Cardiac fibroblast (primary cell): ENCODE data around the gene MLC1.

Experiments
- DNase-seq, 2 donors: peaks; one replicate each; pipeline versions ENCODE4 v3.0.0 to v3.0.0-alpha.2; 2010; ENCODE audit warnings: low read depth in 2 of 2
- H3K4me3 ChIP-seq, 2 donors: replicated peaks in 1 of 2; 1 replicate in 1 of 2; 2 replicates in 1 of 2; pipeline ENCODE4 v1.5.1; 2011; ENCODE audit warnings: low read depth in 2 of 2, low read length in 2 of 2, mild to moderate bottlenecking in 2 of 2, moderate library complexity in 1 of 2
- TF ChIP-seq, protein P1 (sequence below): IDR thresholded peaks from one replicate; pipeline ENCODE4 v1.5.1; 2011; ENCODE audit warnings: low read depth, mild to moderate bottlenecking, low read length, inconsistent platforms

Gene MLC1

DNA sequence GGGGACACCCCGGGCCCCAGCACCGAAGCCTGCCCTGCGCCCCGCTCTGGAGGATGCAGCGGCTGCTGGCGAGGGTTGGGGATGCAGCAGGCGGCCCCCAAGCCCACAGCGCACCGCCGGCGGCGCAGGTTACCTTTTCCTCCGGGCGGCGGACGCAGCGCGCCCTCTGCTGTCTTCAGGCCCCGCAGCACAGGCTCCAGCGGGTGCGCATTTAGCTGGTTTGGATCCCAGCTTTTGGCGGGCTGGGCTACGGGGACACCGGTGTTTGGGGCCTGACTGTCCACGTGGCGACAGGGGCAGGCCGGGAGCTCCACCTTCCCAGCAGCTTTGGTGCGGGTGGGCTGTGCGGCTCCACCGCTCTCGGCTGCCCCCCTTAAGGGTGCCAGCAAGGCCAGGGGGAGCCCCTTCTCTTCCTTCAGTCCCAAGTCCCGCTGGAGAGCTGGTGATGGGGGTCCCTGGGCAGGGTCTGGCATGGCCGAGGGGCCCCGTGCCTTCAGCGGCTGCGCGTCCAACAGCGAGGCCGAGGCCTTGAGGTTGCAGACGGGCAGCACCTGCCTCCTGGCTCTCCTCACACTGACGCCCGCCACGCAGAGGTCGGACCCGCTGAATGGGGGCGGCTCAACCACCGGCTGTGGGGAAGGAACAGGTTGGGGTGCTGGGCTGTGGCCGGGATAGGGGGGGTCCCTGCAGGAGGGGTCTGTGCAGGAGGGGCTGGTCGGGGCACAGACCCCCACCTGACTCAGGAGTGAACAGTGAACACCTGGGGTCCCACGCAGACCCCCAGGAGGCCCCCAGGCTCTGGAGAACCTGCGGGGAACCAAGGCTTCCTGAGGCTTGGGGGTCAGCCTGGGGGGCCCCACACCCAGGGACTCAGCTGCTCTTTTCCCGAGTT lies 54.7 kb downstream of the MLC1 start:
- no peak overlapping the region for H3K4me3 ChIP-seq
- TF ChIP-seq, protein P1, sequence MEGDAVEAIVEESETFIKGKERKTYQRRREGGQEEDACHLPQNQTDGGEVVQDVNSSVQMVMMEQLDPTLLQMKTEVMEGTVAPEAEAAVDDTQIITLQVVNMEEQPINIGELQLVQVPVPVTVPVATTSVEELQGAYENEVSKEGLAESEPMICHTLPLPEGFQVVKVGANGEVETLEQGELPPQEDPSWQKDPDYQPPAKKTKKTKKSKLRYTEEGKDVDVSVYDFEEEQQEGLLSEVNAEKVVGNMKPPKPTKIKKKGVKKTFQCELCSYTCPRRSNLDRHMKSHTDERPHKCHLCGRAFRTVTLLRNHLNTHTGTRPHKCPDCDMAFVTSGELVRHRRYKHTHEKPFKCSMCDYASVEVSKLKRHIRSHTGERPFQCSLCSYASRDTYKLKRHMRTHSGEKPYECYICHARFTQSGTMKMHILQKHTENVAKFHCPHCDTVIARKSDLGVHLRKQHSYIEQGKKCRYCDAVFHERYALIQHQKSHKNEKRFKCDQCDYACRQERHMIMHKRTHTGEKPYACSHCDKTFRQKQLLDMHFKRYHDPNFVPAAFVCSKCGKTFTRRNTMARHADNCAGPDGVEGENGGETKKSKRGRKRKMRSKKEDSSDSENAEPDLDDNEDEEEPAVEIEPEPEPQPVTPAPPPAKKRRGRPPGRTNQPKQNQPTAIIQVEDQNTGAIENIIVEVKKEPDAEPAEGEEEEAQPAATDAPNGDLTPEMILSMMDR, result peak; percentile 81

DNA sequence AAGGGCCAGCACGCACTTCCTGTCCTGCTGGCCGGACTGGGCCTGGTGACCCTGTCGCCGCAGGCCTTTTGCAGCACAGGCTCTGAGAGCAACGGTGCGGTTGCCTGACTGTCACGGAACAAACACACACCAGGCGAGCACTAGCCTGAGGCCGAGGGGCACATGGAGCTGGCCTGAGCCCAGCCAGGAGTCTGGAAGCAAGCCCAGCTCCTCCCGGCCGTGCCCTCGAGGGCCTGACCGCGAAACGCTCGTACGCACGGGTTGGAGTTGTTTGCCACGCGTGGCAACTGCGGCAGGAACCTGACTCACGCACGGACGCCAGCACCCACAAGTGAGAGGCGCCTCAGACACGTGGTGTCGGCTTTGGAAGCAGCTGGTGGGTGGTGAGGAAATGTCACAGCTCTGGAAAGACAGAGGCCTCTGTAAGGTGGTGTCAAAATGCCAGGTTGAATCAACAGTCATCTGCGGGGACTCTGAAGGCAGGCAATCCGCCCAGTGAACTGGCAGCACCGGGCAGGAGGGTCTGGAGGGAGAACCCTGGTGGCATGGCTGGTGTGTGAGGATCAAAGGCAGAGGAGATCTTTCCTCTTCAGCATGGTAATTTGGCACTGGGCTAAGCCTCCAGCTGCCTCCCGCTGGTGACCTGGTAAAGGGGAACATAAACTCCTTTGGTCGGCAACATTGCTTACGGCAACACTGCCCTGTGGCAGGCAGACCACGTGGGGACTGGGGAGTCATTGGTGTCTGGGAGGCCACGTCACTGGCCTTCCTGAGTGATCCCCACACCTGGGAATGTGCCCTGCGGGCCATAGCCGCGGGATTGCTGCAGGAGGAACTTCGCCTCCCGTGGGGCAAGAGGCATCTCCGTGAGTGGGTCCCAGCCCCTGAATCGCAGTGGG lies 57.3 kb downstream of the MLC1 start:
- TF ChIP-seq, protein P1, result no peak
- DNase-seq, result no peak
- H3K4me3 ChIP-seq, result no peak overlapping the region

More for the DNA sequence above, 54.7 kb downstream of the MLC1 start:
- DNase-seq, result peak; percentile 67 to 72

DNA sequence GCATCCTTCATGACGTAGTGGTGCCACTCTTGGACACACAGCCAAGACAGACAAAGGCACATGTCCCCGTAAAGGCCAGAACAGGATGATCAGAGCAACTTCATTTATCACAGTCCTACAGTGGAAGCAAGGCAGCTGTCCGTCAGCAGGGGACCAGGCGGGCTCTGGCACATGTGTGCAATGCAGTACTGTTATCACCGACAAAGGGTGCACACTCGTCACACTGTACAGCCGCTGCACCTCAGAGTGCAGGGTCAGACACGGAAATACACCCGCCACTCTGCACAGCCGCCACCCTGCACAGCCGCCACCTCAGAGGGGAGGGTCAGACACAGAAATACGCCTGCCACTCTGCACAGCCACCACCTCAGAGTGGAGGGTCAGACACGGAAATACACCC lies 59.2 kb downstream of the MLC1 start:
- TF ChIP-seq, protein P1, result no peak
- DNase-seq, result no peak
- no peak overlapping the region for H3K4me3 ChIP-seq

DNA sequence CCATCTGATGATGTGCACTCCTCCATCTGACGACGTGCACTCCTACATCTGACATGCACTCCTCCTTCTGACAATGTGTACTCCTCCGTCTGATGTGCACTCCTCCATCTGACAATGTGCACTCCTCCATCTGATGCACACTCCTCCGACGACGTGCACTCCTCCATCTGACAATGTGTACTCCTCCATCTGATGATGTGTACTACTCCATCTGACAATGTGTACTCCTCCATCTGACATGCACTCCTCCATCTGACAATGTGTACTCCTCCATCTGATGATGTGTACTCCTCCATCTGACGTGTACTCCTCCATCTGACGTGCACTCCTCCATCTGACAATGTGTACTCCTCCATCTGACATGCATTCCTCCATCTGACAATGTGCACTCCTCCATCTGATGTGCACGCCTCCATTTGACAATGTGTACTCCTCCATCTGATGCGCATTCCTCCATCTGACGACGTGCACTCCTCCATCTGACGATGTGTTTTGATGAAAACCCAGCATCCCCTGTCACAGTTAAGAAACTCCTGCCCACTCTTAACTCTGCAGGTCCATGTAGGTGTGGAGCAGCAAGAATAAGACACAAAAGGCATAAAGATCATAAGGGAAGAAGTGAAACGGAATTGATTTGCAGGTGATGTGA lies 62.9 kb downstream of the MLC1 start:
- H3K4me3 ChIP-seq, result no peak overlapping the region
- TF ChIP-seq, protein P1, result no peak
- DNase-seq, result no peak

DNA sequence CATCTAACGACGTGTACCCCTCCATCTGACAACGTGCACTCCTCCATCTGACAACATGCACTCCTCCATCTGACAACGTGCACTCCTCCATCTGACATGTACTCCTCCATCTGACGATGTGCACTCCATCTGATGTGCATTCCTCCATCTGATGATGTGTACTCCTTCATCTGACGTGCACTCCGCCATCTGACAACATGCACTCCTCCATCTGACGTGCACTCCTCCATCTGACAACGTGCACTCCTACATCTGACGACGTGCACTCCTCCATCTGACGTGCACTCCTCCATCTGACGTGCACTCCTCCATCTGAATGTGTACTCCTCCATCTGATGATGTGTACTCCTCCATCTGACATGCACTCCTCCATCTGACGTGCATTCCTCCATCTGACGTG lies 64.6 kb downstream of the MLC1 start:
- no peak for DNase-seq
- TF ChIP-seq, protein P1, result no peak
- H3K4me3 ChIP-seq, result no peak overlapping the region

DNA sequence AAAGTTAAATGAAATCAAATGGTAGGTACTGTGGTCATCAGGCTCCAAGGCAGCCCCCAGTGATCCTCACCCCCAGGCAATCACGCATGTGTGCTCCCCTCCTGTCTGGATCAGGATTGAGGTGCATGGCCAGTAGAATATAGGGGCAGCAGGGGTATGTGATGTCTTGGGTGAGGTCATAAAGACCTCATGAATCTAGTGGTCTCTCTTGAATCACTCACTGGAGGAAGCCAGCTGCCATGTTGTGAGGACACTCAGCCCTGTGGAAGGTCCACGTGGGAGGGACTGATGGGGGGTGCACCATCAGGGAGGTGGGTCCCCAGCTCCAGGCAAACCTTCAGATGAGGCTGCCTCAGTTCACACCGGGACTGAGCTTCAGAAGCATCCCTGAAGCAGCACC lies 65.9 kb downstream of the MLC1 start:
- H3K4me3 ChIP-seq, result no peak overlapping the region
- no peak for DNase-seq
- TF ChIP-seq, protein P1, result no peak
